CD4-positive, alpha-beta T cell treated with Interleukin-15 for 1 hour (primary cell): ENCODE measurements around the gene KBTBD3.

ENCODE experiments used
- DNase-seq: peaks from one replicate; pipeline ENCODE4 v3.0.0-alpha.2; 2020

Gene KBTBD3, protein sequence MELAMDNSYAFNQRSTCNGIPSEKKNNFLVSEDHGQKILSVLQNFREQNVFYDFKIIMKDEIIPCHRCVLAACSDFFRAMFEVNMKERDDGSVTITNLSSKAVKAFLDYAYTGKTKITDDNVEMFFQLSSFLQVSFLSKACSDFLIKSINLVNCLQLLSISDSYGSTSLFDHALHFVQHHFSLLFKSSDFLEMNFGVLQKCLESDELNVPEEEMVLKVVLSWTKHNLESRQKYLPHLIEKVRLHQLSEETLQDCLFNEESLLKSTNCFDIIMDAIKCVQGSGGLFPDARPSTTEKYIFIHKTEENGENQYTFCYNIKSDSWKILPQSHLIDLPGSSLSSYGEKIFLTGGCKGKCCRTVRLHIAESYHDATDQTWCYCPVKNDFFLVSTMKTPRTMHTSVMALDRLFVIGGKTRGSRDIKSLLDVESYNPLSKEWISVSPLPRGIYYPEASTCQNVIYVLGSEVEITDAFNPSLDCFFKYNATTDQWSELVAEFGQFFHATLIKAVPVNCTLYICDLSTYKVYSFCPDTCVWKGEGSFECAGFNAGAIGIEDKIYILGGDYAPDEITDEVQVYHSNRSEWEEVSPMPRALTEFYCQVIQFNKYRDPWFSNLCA

DNA sequence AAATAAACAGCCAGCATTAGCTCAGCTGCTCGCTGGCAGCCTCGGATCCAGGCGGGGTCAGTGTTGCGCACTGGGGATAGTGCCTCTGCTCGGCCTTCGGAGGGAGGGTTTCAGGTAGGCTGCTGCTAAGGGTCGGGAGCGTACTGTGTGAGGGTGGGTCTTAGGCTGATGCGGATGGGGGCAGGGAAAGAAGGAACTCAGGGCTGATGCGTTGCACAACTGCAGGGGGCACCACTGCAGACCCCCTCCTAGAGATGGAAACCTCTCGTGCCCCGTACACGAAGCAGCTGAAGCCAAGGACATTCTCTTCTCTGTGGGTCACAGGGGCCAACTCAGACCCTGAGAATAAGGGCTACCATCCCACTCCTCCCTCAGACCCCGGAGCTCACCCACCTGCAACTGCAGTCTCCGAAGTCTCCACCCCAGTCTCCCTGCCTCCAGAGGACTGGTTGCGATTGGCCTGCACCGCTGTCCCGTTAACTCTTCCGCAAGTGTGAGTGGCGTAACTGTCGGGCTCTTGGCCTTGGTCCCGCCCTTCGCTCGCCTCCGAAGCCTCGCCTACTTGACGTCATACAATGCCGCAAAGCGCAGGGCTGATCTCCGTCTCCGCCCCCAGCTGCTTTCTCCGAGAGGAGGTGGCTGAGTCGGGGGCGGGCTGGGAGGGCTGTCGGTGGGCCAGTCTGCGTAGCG is at the start of gene KBTBD3:
Gene KBTBD3, minus strand, starts transcription at position 429 of the 690 bp plus-strand sequence. CDS start 18,250 bp downstream, outside the sequence.
- peak; percentile 98 for DNase-seq

- DNase-seq, result no peak
These were observed 44.6 kb upstream of the KBTBD3 start for GRCh38 chr11:106121570-106122320.

- no peak for DNase-seq
These were observed 28.8 kb upstream of the KBTBD3 start for GRCh38 chr11:106105986-106106385.

DNA sequence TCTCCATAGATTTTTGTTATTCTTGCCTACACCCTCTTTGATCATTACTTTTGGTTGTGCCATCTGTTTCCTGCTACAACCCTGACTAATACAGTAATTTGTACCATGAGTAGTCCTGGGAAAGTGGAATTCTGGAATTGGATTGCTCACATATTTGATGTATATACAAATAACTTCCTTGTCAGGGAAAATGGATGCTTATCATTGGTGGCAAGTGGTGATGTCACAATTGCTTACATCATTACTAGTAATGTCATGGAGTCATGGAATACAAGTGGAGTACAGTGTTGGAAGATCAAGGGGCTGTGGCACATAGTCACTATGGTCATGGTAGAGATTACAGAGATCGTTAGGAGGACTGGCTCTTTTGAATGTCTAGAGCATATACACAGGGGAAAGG is 24.7 kb upstream of the KBTBD3 start:
- DNase-seq, result no peak

DNA sequence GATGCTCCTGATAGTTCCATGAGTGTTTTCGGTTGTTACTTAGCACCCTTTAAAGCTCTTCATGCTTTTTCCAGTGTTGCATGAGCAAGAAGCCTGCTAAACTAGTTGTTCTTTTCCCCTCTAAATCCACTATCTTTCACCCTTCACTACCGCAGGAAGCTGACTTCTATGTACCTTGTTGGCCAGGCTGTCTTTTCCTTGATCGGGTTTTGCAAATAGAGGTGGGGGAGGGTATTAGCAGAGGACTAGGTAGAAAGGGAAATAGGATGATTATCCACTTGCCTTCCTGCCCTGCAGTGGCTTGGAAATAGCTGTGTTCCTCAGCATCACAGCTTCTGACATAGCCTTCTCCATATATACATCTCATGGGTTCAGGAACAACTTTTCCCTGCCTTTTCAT is 24.2 kb upstream of the KBTBD3 start:
- no peak for DNase-seq

- no peak for DNase-seq
These were observed 21.9 kb upstream of the KBTBD3 start for GRCh38 chr11:106098893-106099553.

- no peak for DNase-seq
These were observed 15.3 kb upstream of the KBTBD3 start for GRCh38 chr11:106092446-106092845.

GRCh38 chr11:106091480-106092123 is 14.5 kb upstream of the KBTBD3 start:
- DNase-seq, result no peak

GRCh38 chr11:106088896-106089295 is 11.7 kb upstream of the KBTBD3 start:
- no peak for DNase-seq

DNA sequence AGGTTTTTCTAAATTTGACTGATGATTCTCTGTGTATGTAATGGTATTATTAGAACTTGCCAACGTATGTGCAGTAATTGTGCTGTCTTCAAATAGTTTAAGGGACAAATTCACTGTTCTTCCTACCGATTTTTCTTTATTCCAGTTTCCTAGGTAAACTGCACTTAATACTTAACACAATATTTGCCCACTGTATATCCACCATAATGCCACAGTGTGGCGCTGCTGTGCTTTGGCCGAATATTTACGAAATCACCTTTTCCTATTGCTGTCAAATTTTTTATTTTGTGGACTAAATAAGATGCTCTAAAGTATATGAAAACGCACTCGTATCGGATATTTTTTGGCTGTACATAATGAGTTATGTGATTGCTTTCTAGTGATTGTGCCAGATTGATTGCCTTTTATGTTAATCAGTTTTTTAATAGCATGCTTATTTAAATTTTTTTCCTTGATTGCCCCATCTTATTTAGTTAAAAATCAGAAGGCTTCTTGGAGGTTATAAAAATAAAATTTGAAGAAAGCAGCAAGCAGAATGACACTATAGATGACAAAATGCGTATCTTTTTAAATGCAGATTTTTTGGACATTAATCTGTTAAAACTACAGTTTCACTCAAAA is 10.8 kb upstream of the KBTBD3 start:
- peak; percentile 23 for DNase-seq

DNA sequence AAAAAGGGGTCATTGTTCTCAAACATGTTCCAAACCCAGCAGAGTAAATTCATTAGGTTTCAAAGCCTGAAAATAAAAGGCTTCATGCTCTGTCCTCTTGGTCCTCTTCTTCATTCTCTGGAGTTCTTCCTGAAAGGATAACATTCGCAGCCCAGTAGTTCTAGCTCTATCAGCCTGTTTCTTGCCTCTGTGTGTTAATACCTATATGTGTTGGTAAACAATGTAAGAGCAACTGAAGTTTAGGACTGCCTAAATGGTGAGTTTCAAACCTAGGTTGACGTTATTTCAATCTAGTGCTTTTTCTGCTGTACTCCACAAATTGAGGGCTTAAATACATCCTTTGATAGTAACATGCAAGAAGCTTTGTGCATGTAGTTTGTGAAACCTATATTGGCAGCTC is 9.7 kb upstream of the KBTBD3 start:
- DNase-seq, result no peak

GRCh38 chr11:106086135-106086534 is 9.0 kb upstream of the KBTBD3 start:
- no peak for DNase-seq

DNA sequence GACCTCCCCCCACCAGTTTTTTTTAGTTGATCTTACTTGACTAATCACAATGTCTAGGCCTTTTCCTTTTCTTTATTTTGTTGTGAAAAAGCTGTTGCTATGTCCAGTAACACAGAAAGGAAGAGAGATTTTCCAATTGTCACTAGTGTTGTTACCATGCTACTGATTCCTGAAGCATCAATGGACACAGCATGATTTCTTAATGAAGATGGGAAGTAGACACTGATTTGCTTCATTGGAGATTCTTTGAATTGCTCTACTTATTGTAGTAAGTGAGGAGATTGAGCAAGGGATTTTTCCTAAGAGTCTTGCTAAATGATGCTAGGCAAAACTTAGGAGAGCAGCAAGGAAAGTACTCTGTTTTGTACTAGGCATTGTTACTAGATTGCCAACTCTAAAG is 4.9 kb upstream of the KBTBD3 start:
- no peak for DNase-seq

DNA sequence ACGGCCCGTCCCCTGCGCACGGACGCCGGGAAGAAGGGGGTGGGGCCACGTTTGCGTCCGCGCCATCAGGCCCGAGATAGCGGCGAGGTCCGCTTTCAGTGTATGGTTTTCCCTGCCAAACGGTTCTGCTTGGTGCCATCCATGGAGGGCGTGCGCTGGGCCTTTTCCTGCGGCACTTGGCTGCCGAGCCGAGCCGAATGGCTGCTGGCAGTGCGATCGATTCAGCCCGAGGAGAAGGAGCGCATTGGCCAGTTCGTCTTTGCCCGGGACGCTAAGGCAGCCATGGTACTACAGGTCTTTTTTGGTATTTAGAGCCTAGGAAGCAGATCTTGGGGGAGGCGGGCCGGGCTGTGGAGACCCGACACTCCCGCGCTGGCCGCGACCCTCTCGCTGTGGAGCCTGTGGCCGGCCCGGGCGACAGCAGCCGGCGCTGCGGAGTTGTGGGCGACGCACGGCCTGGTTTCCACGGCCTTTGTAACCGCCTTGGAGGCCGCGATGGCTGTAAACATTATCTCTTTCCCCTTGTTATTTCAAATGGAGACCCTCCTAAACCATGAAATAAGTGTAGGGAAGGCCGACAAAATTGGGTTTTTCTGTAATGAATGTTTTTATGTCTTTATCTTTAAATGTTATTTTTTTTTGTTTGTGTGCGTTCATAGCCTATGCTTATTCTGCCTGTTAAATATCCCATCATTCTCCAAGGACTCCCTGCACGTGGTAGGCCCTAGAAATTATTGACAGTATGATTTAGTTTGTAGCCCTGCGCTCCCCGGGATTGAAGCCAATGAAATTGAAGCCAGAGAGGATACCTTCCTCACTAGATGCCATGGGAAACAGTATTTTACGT is 685 bp upstream of the KBTBD3 start, which contains the start of gene AASDHPPT:
Gene AASDHPPT, plus strand, starts transcription at position 54 of the 847 bp plus-strand sequence. Its CDS starts 49 bp downstream, at position 103.
- no peak for DNase-seq

DNA sequence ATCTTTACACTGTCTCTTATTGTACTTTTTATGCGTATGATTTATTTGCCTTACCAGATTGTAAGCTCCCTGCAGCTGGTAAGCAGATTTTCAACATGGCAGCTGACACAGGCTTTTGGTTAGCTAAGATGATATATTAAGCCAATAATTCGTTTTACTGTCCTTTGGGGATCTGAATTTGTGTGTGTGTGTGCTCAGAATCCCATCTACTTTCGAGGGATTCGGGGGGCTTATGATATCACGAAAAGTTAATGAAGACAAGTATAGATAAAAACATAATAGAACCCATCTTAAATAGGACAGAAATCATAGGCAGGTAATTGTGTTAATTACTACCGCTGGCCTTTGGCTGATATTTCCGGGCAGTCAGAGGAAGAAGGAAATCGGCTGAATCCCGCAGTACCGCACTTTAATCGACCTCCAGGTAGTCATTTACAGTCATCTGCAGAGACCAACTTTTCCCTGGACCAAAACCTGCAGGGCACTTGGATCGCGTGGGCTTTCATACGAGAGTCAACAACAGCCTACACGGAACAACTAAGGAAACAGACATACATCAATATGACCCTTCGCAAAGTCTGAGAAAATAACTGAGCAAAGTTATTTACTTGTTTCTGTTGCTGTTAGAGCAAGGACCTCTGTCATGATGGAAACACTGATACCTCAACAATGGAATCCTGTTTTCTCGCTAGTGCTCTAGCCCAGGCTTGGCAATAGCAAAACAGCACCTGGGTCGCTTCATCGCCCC is 802 bp downstream of the KBTBD3 start:
- no peak for DNase-seq

DNA sequence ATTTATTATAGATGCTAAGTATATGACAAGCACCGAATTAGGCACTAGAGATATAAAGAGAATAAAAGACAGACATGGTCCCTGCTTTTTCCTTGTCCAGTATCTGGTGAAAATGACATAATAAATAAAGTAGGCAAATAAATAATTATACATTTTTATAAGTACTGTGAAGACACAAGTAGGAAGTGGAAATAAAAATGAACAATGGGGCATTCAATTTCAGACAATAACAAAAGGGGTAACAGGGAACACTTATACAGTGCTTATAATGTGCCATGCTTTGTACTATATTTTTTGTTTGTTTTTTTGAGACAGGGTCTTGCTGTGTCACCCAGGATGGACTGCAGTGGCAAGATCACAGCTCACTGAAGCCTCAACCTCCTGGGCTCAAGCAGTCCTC is 4.3 kb downstream of the KBTBD3 start:
- no peak for DNase-seq

DNA sequence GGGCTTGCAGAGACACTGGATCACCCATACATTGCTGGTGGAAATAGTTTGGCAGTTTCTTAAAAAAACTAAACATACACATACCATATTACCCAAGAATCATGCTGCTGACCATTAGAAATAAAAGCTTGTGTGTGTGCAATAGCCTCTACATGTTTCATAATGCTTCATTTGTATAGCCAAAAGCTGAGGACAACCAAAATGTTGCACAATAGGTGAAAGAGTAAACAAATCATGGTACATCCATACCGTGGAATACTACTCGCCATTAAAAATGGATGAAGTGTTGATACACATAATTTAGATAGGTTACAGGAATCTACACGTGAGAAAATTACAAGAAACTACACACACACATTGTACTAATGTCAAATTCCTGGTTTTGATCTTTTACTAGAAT is 6.5 kb downstream of the KBTBD3 start:
- DNase-seq, result no peak

DNA sequence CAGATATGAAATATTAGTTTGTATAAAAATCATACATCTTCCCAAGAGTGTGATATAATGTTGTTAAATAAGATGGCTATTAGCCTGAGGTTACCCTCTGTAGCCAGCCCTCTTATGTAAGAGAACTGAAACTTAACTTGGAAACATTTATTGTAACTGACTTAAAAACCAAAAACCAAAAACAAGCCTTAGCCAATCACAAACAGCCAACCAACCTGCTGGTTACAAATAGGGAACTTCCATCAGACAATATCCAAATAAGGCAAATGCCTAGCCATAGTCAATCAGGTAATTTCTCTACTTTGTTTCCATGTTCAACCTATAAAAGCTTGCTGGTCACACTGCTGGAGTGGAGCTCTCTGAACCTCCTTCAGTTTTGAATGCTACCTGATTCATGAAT is 14.1 kb downstream of the KBTBD3 start:
- no peak for DNase-seq
